Neural progenitor cell (in vitro differentiated cells): ENCODE measurements around the gene MRPS16.

ENCODE experiments used
- CTCF ChIP-seq: fragments of 200-600 bp; sonication (generic); IDR thresholded peaks from 2 replicates; pipeline ENCODE4 v1.5.1; 2017; ENCODE audit warnings: antibody characterized with exemption, mild to moderate bottlenecking
- EZH2 ChIP-seq: fragments of 200-600 bp; sonication (generic); IDR thresholded peaks from 2 replicates; pipeline ENCODE4 v1.6.1; 2017; ENCODE audit warnings: antibody characterized with exemption, mild to moderate bottlenecking, moderate library complexity
- EZH2phosphoT487 ChIP-seq: fragments of 200-600 bp; sonication (generic); IDR thresholded peaks from 2 replicates; pipeline ENCODE4 v1.6.1; 2017; ENCODE audit warnings: antibody characterized with exemption

- TF ChIP-seq CTCF (no peak), EZH2phosphoT487 (no peak), EZH2 (no peak)
These were observed 41.2 kb downstream of the MRPS16 start for GRCh38 chr10:73211106-73211811.
